Measurements from ENCODE around the gene AIG1. TPM values are rescaled to one million over a fixed set of nuclear protein-coding genes. Genes with fewer than 3 reads are reported as not detected.

AIG1 gene
- polyA plus RNA-seq, 1 experiment: 43.2 TPM

GRCh38 chr6:143210420-143210819, 149.7 kb downstream of the AIG1 start:
- DNase-seq (ENCODE audit: low read depth): no peak
- POLR2A ChIA-PET: no interaction called here

GRCh38 chr6:143213859-143214376, 153.2 kb downstream of the AIG1 start:
- TF ChIP-seq CTCF (IDR thresholded peaks at IDR 0.05; ENCODE audit: insufficient read depth, low read depth, low read length): no peak
- no peaks in the 10 kb centered on the region for H3K27me3 ChIP-seq (ENCODE audit: control insufficient read depth, insufficient read depth, low read length)
- POLR2A ChIA-PET: no interaction called here
- no peaks in the 10 kb centered on the region for H3K36me3 ChIP-seq (ENCODE audit: control insufficient read depth, insufficient read depth, low read length)
- CTCF ChIA-PET: no interaction called here
- no peak overlapping the region for H3K4me3 ChIP-seq (ENCODE audit: low read depth, low read length)
- DNase-seq (ENCODE audit: low read depth): no peak

More at GRCh38 chr6:143210420-143210819, 149.7 kb downstream of the AIG1 start:
- Histone ChIP-seq H3K36me3 (ENCODE audit: control insufficient read depth, insufficient read depth, low read length) (no peaks in the 10 kb centered on the region), H3K4me3 (ENCODE audit: low read depth, low read length) (no peak overlapping the region), H3K27me3 (ENCODE audit: control insufficient read depth, insufficient read depth, low read length) (no peaks in the 10 kb centered on the region)
- CTCF ChIA-PET: no interaction called here
- no peak for TF ChIP-seq CTCF (IDR thresholded peaks at IDR 0.05; ENCODE audit: insufficient read depth, low read depth, low read length)

- no peak for DNase-seq (ENCODE audit: low read depth)
- CTCF ChIA-PET: interaction anchor here (1.3 kb wide), 1 partner anchor 17 kb away, joined by 3 read pairs; no protein-coding TSS in a partner anchor
- Histone ChIP-seq H3K36me3 (ENCODE audit: control insufficient read depth, insufficient read depth, low read length) (no peaks in the 10 kb centered on the region), H3K4me3 (ENCODE audit: low read depth, low read length) (no peak overlapping the region), H3K27me3 (ENCODE audit: control insufficient read depth, insufficient read depth, low read length) (no peaks in the 10 kb centered on the region)
- TF ChIP-seq CTCF (IDR thresholded peaks at IDR 0.05; ENCODE audit: insufficient read depth, low read depth, low read length): no peak
- POLR2A ChIA-PET: no interaction called here
Measured at GRCh38 chr6:143215363-143215762, 154.7 kb downstream of the AIG1 start.

- no peak for TF ChIP-seq CTCF (IDR thresholded peaks at IDR 0.05; ENCODE audit: insufficient read depth, low read depth, low read length)
- Histone ChIP-seq H3K27me3 (ENCODE audit: control insufficient read depth, insufficient read depth, low read length) (no peaks in the 10 kb centered on the region), H3K36me3 (ENCODE audit: control insufficient read depth, insufficient read depth, low read length) (no peaks in the 10 kb centered on the region), H3K4me3 (ENCODE audit: low read depth, low read length) (no peak overlapping the region)
- ChIA-PET CTCF (interaction anchor here (1.3 kb wide), 1 partner anchor 16 kb away, joined by 3 read pairs; no protein-coding TSS in a partner anchor), POLR2A (no interaction called here)
- no peak for DNase-seq (ENCODE audit: low read depth)
Measured at GRCh38 chr6:143215771-143216170, 155.1 kb downstream of the AIG1 start.

- POLR2A ChIA-PET: no interaction called here
- H3K36me3 ChIP-seq (ENCODE audit: control insufficient read depth, insufficient read depth, low read length): no peaks in the 10 kb centered on the region
- no peaks in the 10 kb centered on the region for H3K27me3 ChIP-seq (ENCODE audit: control insufficient read depth, insufficient read depth, low read length)
- no peak overlapping the region for H3K4me3 ChIP-seq (ENCODE audit: low read depth, low read length)
- CTCF ChIA-PET: interaction anchor here (0.6 kb wide), 1 partner anchor 1901 kb away, joined by 4 read pairs; no protein-coding TSS in a partner anchor
- TF ChIP-seq CTCF (IDR thresholded peaks at IDR 0.05; ENCODE audit: insufficient read depth, low read depth, low read length): no peak
- no peak for DNase-seq (ENCODE audit: low read depth)
Measured at GRCh38 chr6:143218233-143218632, 157.5 kb downstream of the AIG1 start.
